ENCODE data around the gene THAP5.
A peak's percentile ranks its signal among the peaks of the same experiment; 100 is the strongest.

Gene THAP5

GRCh38 chr7:108569381-108570145, at the start of gene THAP5, which contains the start of gene DNAJB9:
Gene THAP5, minus strand, starts transcription at chr7:108569706. Its CDS starts 137 bp downstream, at chr7:108569569.
Gene DNAJB9, plus strand, starts transcription at chr7:108569874. Its CDS starts 1,853 bp downstream, at chr7:108571727.
- TF ChIP-seq CTCF (IDR thresholded peaks at IDR 0.05; ENCODE audit: control insufficient read depth, insufficient read depth, low read depth, low read length, missing control alignments), result no peak

GRCh38 chr7:108618056-108618455, 48.5 kb upstream of the THAP5 start:
- DNase-seq (ENCODE audit: low read depth), result no peak
- TF ChIP-seq CTCF (IDR thresholded peaks at IDR 0.05; ENCODE audit: control insufficient read depth, insufficient read depth, low read depth, low read length, missing control alignments), result no peak
- no peak overlapping the region for H3K4me3 ChIP-seq (ENCODE audit: control insufficient read depth, low read depth, low read length)

More at GRCh38 chr7:108569381-108570145, at the start of gene THAP5, which contains the start of gene DNAJB9:
- peak; percentile 98 for DNase-seq (ENCODE audit: low read depth)
- peak within 1 kb of the TSS; percentile 90 for H3K4me3 ChIP-seq (ENCODE audit: control insufficient read depth, low read depth, low read length)

- no peak for DNase-seq (ENCODE audit: low read depth)
- no peak overlapping the region for H3K4me3 ChIP-seq (ENCODE audit: control insufficient read depth, low read depth, low read length)
- no peak for TF ChIP-seq CTCF (IDR thresholded peaks at IDR 0.05; ENCODE audit: control insufficient read depth, insufficient read depth, low read depth, low read length, missing control alignments)
Observed at GRCh38 chr7:108614896-108615295, 45.4 kb upstream of the THAP5 start.

- no peak for TF ChIP-seq CTCF (IDR thresholded peaks at IDR 0.05; ENCODE audit: control insufficient read depth, insufficient read depth, low read depth, low read length, missing control alignments)
- DNase-seq (ENCODE audit: low read depth), result no peak
- no peak overlapping the region for H3K4me3 ChIP-seq (ENCODE audit: control insufficient read depth, low read depth, low read length)
Observed at GRCh38 chr7:108613949-108614381, 44.5 kb upstream of the THAP5 start.

- peak; percentile 4 for DNase-seq (ENCODE audit: low read depth)
- TF ChIP-seq CTCF (IDR thresholded peaks at IDR 0.05; ENCODE audit: control insufficient read depth, insufficient read depth, low read depth, low read length, missing control alignments), result peak; percentile 47
- no peak overlapping the region for H3K4me3 ChIP-seq (ENCODE audit: control insufficient read depth, low read depth, low read length)
Observed at GRCh38 chr7:108613147-108613948, 43.8 kb upstream of the THAP5 start.

GRCh38 chr7:108611268-108611667, 41.8 kb upstream of the THAP5 start:
- TF ChIP-seq CTCF (IDR thresholded peaks at IDR 0.05; ENCODE audit: control insufficient read depth, insufficient read depth, low read depth, low read length, missing control alignments), result no peak
- DNase-seq (ENCODE audit: low read depth), result no peak
- no peak overlapping the region for H3K4me3 ChIP-seq (ENCODE audit: control insufficient read depth, low read depth, low read length)

Measured in AG09309 (cell line).